OCI-LY7 (cell line): ENCODE results near the gene MOGAT3.

ENCODE experiments used
- EZH2phosphoT487 ChIP-seq: fragments of 200-600 bp; sonication (generic); IDR thresholded peaks from 2 replicates; pipeline ENCODE4 v1.6.1; 2018; ENCODE audit warnings: low read depth, borderline replicate concordance, mild to moderate bottlenecking, mixed run types, antibody characterized with exemption, low read length, moderate library complexity, mixed read lengths
- TF ChIP-seq, protein P1 (sequence below): fragments of 200-600 bp; sonication (generic); conservative IDR thresholded peaks from 2 replicates; pipeline ENCODE4 v1.5.1; 2014; ENCODE audit warnings: mild to moderate bottlenecking, antibody characterized with exemption, low read length, moderate library complexity, mixed read lengths

DNA sequence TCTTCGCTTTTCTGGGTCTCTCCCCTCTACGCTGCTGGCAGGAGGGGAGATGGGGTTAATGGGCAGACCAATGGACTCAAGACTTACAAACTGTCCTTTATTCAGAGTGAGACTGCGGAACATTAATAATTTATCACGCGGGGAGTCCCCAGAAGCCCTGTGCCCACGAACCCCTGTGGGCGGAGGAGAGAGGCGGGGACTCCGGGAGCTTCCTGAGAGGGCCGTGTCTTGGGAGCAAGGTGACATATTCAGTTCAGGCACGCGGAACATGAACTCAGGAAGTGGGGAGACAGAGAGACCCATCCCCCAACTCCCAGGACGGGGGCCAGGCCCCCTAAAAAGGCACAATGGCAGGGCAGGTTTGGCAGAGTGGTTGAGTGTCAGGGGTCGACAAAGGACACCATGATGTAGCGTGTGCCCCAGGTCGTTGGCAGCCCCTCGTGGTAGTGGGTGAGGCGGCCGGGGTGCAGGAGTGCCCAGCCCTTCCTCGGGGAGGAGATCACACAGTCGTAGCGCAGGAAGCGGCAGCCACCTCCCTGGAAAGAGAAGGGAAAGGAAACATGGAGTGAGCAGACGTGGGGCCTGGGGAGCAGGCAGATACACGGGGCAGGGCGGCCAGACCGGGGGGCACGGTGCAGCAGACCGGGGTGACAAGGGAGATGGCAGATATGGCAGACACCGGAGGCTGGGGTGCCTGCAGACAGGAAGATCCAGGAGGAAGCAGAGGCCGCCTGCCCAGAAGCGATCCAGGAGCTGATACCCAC lies 5.2 kb upstream of the MOGAT3 start:
- TF ChIP-seq EZH2phosphoT487, result no peak
- TF ChIP-seq, protein P1, sequence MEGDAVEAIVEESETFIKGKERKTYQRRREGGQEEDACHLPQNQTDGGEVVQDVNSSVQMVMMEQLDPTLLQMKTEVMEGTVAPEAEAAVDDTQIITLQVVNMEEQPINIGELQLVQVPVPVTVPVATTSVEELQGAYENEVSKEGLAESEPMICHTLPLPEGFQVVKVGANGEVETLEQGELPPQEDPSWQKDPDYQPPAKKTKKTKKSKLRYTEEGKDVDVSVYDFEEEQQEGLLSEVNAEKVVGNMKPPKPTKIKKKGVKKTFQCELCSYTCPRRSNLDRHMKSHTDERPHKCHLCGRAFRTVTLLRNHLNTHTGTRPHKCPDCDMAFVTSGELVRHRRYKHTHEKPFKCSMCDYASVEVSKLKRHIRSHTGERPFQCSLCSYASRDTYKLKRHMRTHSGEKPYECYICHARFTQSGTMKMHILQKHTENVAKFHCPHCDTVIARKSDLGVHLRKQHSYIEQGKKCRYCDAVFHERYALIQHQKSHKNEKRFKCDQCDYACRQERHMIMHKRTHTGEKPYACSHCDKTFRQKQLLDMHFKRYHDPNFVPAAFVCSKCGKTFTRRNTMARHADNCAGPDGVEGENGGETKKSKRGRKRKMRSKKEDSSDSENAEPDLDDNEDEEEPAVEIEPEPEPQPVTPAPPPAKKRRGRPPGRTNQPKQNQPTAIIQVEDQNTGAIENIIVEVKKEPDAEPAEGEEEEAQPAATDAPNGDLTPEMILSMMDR, result no peak
